Muscle of arm (tissue), 12 donors: ENCODE measurements around the gene CDA. TPM values are rescaled to one million over a fixed set of nuclear protein-coding genes. Genes with fewer than 3 reads are reported as not detected.
A peak's percentile ranks its signal among the peaks of the same experiment; 100 is the strongest.
"Not testable (repeated sequence)": the region's sequence is repeated elsewhere in the genome, so short reads cannot be mapped to it uniquely, and the experiment has no call there.

Experiments used
- DNase-seq: peaks from one replicate; pipeline ENCODE4 v3.0.0-alpha.2; 2013
- polyA plus RNA-seq, 12 donors: library from polyadenylated mRNA; unstranded; fragments of 120-200 nt; gene quantifications; one replicate each; pipeline ENCODE4 v1.2.1, GENCODE V29; 2013; ENCODE audit not compliant: insufficient read length in 12 of 12

CDA gene
- polyA plus RNA-seq, 12 donors, result 0.32 to 5.8 (median 0.49) TPM; not detected in 2

- DNase-seq, result no peak
Observed at GRCh38 chr1:20586953-20587660, 1.8 kb upstream of the CDA start.

- DNase-seq, result no peak
Observed at GRCh38 chr1:20587661-20588053, 1.2 kb upstream of the CDA start.

- DNase-seq, result peak; percentile 35
Observed at GRCh38 chr1:20589331-20590278, 708 bp downstream of the CDA start.

GRCh38 chr1:20590306-20590777, 1.4 kb downstream of the CDA start:
- DNase-seq, result no peak

- no peak for DNase-seq
Observed at GRCh38 chr1:20593756-20594155, 4.9 kb downstream of the CDA start.

- no peak for DNase-seq
Observed at GRCh38 chr1:20594746-20595145, 5.8 kb downstream of the CDA start.

GRCh38 chr1:20596106-20596505, 7.2 kb downstream of the CDA start:
- DNase-seq, result no peak

GRCh38 chr1:20597650-20598049, 8.8 kb downstream of the CDA start:
- DNase-seq, result no peak

- DNase-seq, result no peak
Observed at GRCh38 chr1:20600156-20600555, 11.3 kb downstream of the CDA start.

- DNase-seq, result no peak
Observed at GRCh38 chr1:20601129-20601825, 12.4 kb downstream of the CDA start.

- DNase-seq, result no peak
Observed at GRCh38 chr1:20602851-20603450, 14.1 kb downstream of the CDA start.

GRCh38 chr1:20603504-20604464, 14.9 kb downstream of the CDA start:
- no peak for DNase-seq

- DNase-seq, result no peak
Observed at GRCh38 chr1:20604678-20605077, 15.8 kb downstream of the CDA start.

- not testable (repeated sequence) for DNase-seq
Observed at GRCh38 chr1:20606801-20607570, 18.1 kb downstream of the CDA start.

- DNase-seq, result no peak
Observed at GRCh38 chr1:20609541-20609940, 20.6 kb downstream of the CDA start.

GRCh38 chr1:20610970-20611369, 22.1 kb downstream of the CDA start:
- no peak for DNase-seq

- no peak for DNase-seq
Observed at GRCh38 chr1:20611652-20612051, 22.8 kb downstream of the CDA start.

- DNase-seq, result no peak
Observed at GRCh38 chr1:20612221-20612746, 23.4 kb downstream of the CDA start.

- DNase-seq, result no peak
Observed at GRCh38 chr1:20614131-20614579, 25.3 kb downstream of the CDA start.
